ENCODE results near the gene PLEKHG4B. TPM values are rescaled to one million over a fixed set of nuclear protein-coding genes. Genes with fewer than 3 reads are reported as not detected.

PLEKHG4B gene
- polyA plus RNA-seq, 1 of the 3 experiments (the other 2 are of a cell fraction), result 0.18 TPM

- no peaks in the 10 kb centered on the region for H3K36me3 ChIP-seq (replicated peaks in 1 of 2; ENCODE audit: control insufficient read depth in 1 of 2, insufficient read depth in 2 of 2, low read length in 1 of 2)
- H3K4me1 ChIP-seq (ENCODE audit: control insufficient read depth in 1 of 2, insufficient read depth in 2 of 2, low read depth in 1 of 2, low read length in 1 of 2), result peaks cover 0 to 11% of the 10 kb centered on the region in 2 experiments; a peak in 1 of 4 replicates
- H3K9me2 ChIP-seq, result no peaks in the 10 kb centered on the region
- H4K20me1 ChIP-seq (ENCODE audit: insufficient read depth), result no peaks in the 10 kb centered on the region
- H3K27me3 ChIP-seq (ENCODE audit: insufficient read depth), result peaks cover 36% of the 10 kb centered on the region; the same call in 1 of the 2 replicates
- H3K79me2 ChIP-seq (ENCODE audit: insufficient read depth), result no peaks in the 10 kb centered on the region
- 83% methylated on average over 9 of the region's 18 CpGs for WGBS (ENCODE audit: low lambda C conversion rate)
- H3K9me3 ChIP-seq, result no peaks in the 10 kb centered on the region
- TF ChIP-seq USF2 (IDR thresholded peaks at IDR 0.05; ENCODE audit: borderline replicate concordance, low read depth, low read length), result no peak
- no peak for TF ChIP-seq ELF1 (IDR thresholded peaks at IDR 0.05)
- TF ChIP-seq CTCF (IDR thresholded peaks at IDR 0.05), result no peak
- no peak for TF ChIP-seq POLR2AphosphoS5 (IDR thresholded peaks at IDR 0.05; ENCODE audit: low read depth, low read length)
- no peak for TF ChIP-seq PBX3 (IDR thresholded peaks at IDR 0.05)
- TF ChIP-seq REST (IDR thresholded peaks at IDR 0.05; ENCODE audit: low read depth, low read length), result peak; percentile 71; the same call in 1 of the 2 replicates
- 0 out of 2 replicates have a peak, but pooled peaks have one; percentile 5 for TF ChIP-seq MXI1 (IDR thresholded peaks at IDR 0.05; ENCODE audit: low read depth, low read length)
- DNase-seq, result no peak
- no peak overlapping the region for H2AFZ ChIP-seq (ENCODE audit: low read depth)
- no peak overlapping the region for H3K4me2 ChIP-seq
- no peak overlapping the region for H3K4me3 ChIP-seq (ENCODE audit: low read depth in 2 of 2, low read length in 1 of 2)
- CTCF ChIA-PET, result interaction anchor here (1.1 to 1.5 kb wide), 2 partner anchors 8 to 49 kb away, joined by 3 read pairs; no protein-coding TSS in a partner anchor
- H3K9ac ChIP-seq, result no peak overlapping the region
- no peaks in the 10 kb centered on the region for H3F3A ChIP-seq (replicated peaks; ENCODE audit: insufficient read depth)
- no peak overlapping the region; a peak in 1 of 4 replicates for H3K27ac ChIP-seq (ENCODE audit: low read depth in 2 of 2, low read length in 1 of 2)
- POLR2A ChIA-PET, result no interaction called here
Observed at GRCh38 chr5:90590-91547, 1.1 kb upstream of the PLEKHG4B start.

All from SK-N-SH (cell line).